Measurements from ENCODE around the gene VPS52.

The VPS52 gene

GRCh38 chr6:33204415-33205190 lies 67.1 kb downstream of the VPS52 start, which contains the start of gene HSD17B8:
HSD17B8 (plus strand) TSS chr6:33204655; CDS start chr6:33204669, 14 bp downstream.
- H3K36me3 Mint-ChIP-seq, result peaks cover 73% of the 10 kb centered on the region
- peak within 1 kb of the TSS; percentile 92 for H3K4me3 Mint-ChIP-seq
- no peaks in the 10 kb centered on the region for H3K9me3 Mint-ChIP-seq
- ATAC-seq (peak; percentile 64), DNase-seq (ENCODE audit: low spot score in 2 of 2) (peak; percentile 84 to 94)
- H3K4me1 Mint-ChIP-seq, result peaks cover 79% of the 10 kb centered on the region
- peak within 1 kb of the TSS; percentile 98 for H3K27ac Mint-ChIP-seq

GRCh38 chr6:33204165-33204414 lies 67.6 kb downstream of the VPS52 start:
- peaks cover 79% of the 10 kb centered on the region for H3K4me1 Mint-ChIP-seq
- H3K27ac Mint-ChIP-seq, result peak overlapping the region; percentile 98
- H3K4me3 Mint-ChIP-seq, result peak overlapping the region; percentile 92
- DNase-seq (ENCODE audit: low spot score in 2 of 2), result no peak
- no peak for ATAC-seq
- no peaks in the 10 kb centered on the region for H3K9me3 Mint-ChIP-seq
- peaks cover 68% of the 10 kb centered on the region for H3K36me3 Mint-ChIP-seq

GRCh38 chr6:33203443-33204164 lies 68.1 kb downstream of the VPS52 start:
- H3K27ac Mint-ChIP-seq, result peak overlapping the region; percentile 98
- H3K36me3 Mint-ChIP-seq, result peaks cover 66% of the 10 kb centered on the region
- H3K4me1 Mint-ChIP-seq, result peaks cover 79% of the 10 kb centered on the region
- ATAC-seq (no peak), DNase-seq (ENCODE audit: low spot score in 2 of 2) (no peak)
- peak overlapping the region; percentile 92 for H3K4me3 Mint-ChIP-seq
- H3K9me3 Mint-ChIP-seq, result no peaks in the 10 kb centered on the region

- Mint-ChIP-seq H3K4me3 (peak overlapping the region; percentile 92), H3K27ac (peak overlapping the region; percentile 98), H3K4me1 (peaks cover 84% of the 10 kb centered on the region), H3K9me3 (no peaks in the 10 kb centered on the region), H3K36me3 (peaks cover 70% of the 10 kb centered on the region)
- ATAC-seq (no peak), DNase-seq (ENCODE audit: low spot score in 2 of 2) (no peak)
Measured at GRCh38 chr6:33202799-33203198, 68.9 kb downstream of the VPS52 start.

GRCh38 chr6:33201935-33202334 lies 69.7 kb downstream of the VPS52 start:
- Mint-ChIP-seq H3K4me3 (peak overlapping the region; percentile 92), H3K27ac (peak overlapping the region; percentile 98), H3K4me1 (peaks cover 87% of the 10 kb centered on the region), H3K9me3 (no peaks in the 10 kb centered on the region), H3K36me3 (peaks cover 75% of the 10 kb centered on the region)
- ATAC-seq (no peak), DNase-seq (ENCODE audit: low spot score in 2 of 2) (no peak)

GRCh38 chr6:33201147-33201545 lies 70.5 kb downstream of the VPS52 start:
- peaks cover 83% of the 10 kb centered on the region for H3K36me3 Mint-ChIP-seq
- peak overlapping the region; percentile 98 for H3K27ac Mint-ChIP-seq
- no peak for ATAC-seq
- peaks cover 87% of the 10 kb centered on the region for H3K4me1 Mint-ChIP-seq
- no peaks in the 10 kb centered on the region for H3K9me3 Mint-ChIP-seq
- peak overlapping the region; percentile 92 for H3K4me3 Mint-ChIP-seq
- no peak for DNase-seq (ENCODE audit: low spot score in 2 of 2)

Measured in stimulated activated effector memory CD8-positive, alpha-beta T cell treated with anti-CD3 and anti-CD28 coated beads, Interleukin-12 subunit alpha, Interleukin-12 subunit beta, amount 100 ng/mL, for 72 hours (primary cell).